Measurements from ENCODE around the gene COMMD10. TPM values are rescaled to one million over a fixed set of nuclear protein-coding genes. Genes with fewer than 3 reads are reported as not detected.
A peak's percentile ranks its signal among the peaks of the same experiment; 100 is the strongest.

Gene COMMD10
- total RNA-seq, 2 donors from 2014 or later = 17.7 to 19.1 TPM

GRCh38 chr5:116273448-116274242 lies 188.8 kb downstream of the COMMD10 start:
- H3K9me3 Mint-ChIP-seq = peaks cover 8% of the 10 kb centered on the region
- no peak for ATAC-seq (replicated peaks)
- no peaks in the 10 kb centered on the region for H3K27me3 Mint-ChIP-seq
- no peak overlapping the region for H3K4me3 Mint-ChIP-seq
- no peaks in the 10 kb centered on the region for H3K4me1 Mint-ChIP-seq
- no peak overlapping the region for H3K27ac Mint-ChIP-seq
- H3K36me3 Mint-ChIP-seq (ENCODE audit: low read depth) = peaks cover 6% of the 10 kb centered on the region

GRCh38 chr5:116274251-116274650 lies 189.4 kb downstream of the COMMD10 start:
- Mint-ChIP-seq H3K9me3 (peaks cover 8% of the 10 kb centered on the region), H3K4me1 (no peaks in the 10 kb centered on the region), H3K36me3 (ENCODE audit: low read depth) (peaks cover 6% of the 10 kb centered on the region), H3K27me3 (no peaks in the 10 kb centered on the region), H3K27ac (no peak overlapping the region), H3K4me3 (no peak overlapping the region)
- ATAC-seq (replicated peaks) = no peak

GRCh38 chr5:116275282-116275681 lies 190.5 kb downstream of the COMMD10 start:
- Mint-ChIP-seq H3K27ac (no peak overlapping the region), H3K4me3 (no peak overlapping the region), H3K4me1 (peaks cover under 1% of the 10 kb centered on the region), H3K9me3 (peaks cover 8% of the 10 kb centered on the region), H3K36me3 (ENCODE audit: low read depth) (peaks cover 6% of the 10 kb centered on the region), H3K27me3 (no peaks in the 10 kb centered on the region)
- no peak for ATAC-seq (replicated peaks)

GRCh38 chr5:116276952-116277351 lies 192.1 kb downstream of the COMMD10 start:
- Mint-ChIP-seq H3K36me3 (ENCODE audit: low read depth) (peaks cover 6% of the 10 kb centered on the region), H3K27me3 (no peaks in the 10 kb centered on the region), H3K9me3 (peaks cover 8% of the 10 kb centered on the region), H3K4me3 (no peak overlapping the region), H3K27ac (no peak overlapping the region), H3K4me1 (peaks cover 6% of the 10 kb centered on the region)
- ATAC-seq (replicated peaks) = no peak

- peaks cover 6% of the 10 kb centered on the region for H3K9me3 Mint-ChIP-seq
- H3K36me3 Mint-ChIP-seq (ENCODE audit: low read depth) = no peaks in the 10 kb centered on the region
- no peak for ATAC-seq (replicated peaks)
- H3K4me1 Mint-ChIP-seq = peaks cover 14% of the 10 kb centered on the region
- H3K4me3 Mint-ChIP-seq = no peak overlapping the region
- no peak overlapping the region for H3K27ac Mint-ChIP-seq
- H3K27me3 Mint-ChIP-seq = no peaks in the 10 kb centered on the region
These were observed 195.5 kb downstream of the COMMD10 start for GRCh38 chr5:116280149-116280803.

- H3K9me3 Mint-ChIP-seq = peaks cover 15% of the 10 kb centered on the region
- peaks cover 3% of the 10 kb centered on the region for H3K36me3 Mint-ChIP-seq (ENCODE audit: low read depth)
These were observed 196.5 kb downstream of the COMMD10 start for GRCh38 chr5:116281309-116281708.

GRCh38 chr5:116288524-116288923 lies 203.7 kb downstream of the COMMD10 start:
- Mint-ChIP-seq H3K27ac (no peak overlapping the region), H3K9me3 (peaks cover 27% of the 10 kb centered on the region), H3K36me3 (ENCODE audit: low read depth) (peaks cover 44% of the 10 kb centered on the region), H3K4me1 (no peaks in the 10 kb centered on the region), H3K27me3 (no peaks in the 10 kb centered on the region), H3K4me3 (no peak overlapping the region)
- ATAC-seq (replicated peaks) = no peak

More at GRCh38 chr5:116281309-116281708, 196.5 kb downstream of the COMMD10 start:
- Mint-ChIP-seq H3K4me1 (peaks cover 14% of the 10 kb centered on the region), H3K4me3 (peak overlapping the region; percentile 17), H3K27ac (no peak overlapping the region), H3K27me3 (no peaks in the 10 kb centered on the region)
- no peak for ATAC-seq (replicated peaks)

- Mint-ChIP-seq H3K4me3 (no peak overlapping the region), H3K4me1 (no peaks in the 10 kb centered on the region), H3K9me3 (peaks cover 27% of the 10 kb centered on the region), H3K27me3 (no peaks in the 10 kb centered on the region), H3K27ac (no peak overlapping the region), H3K36me3 (ENCODE audit: low read depth) (peaks cover 50% of the 10 kb centered on the region)
- ATAC-seq (replicated peaks) = no peak
These were observed 204.5 kb downstream of the COMMD10 start for GRCh38 chr5:116289276-116289675.

GRCh38 chr5:116291271-116291670 lies 206.4 kb downstream of the COMMD10 start:
- H3K4me3 Mint-ChIP-seq = no peak overlapping the region
- H3K36me3 Mint-ChIP-seq (ENCODE audit: low read depth) = peaks cover 52% of the 10 kb centered on the region
- no peaks in the 10 kb centered on the region for H3K27me3 Mint-ChIP-seq
- H3K4me1 Mint-ChIP-seq = no peaks in the 10 kb centered on the region
- H3K9me3 Mint-ChIP-seq = peaks cover 18% of the 10 kb centered on the region
- ATAC-seq (replicated peaks) = no peak
- H3K27ac Mint-ChIP-seq = no peak overlapping the region

GRCh38 chr5:116292321-116292720 lies 207.5 kb downstream of the COMMD10 start:
- Mint-ChIP-seq H3K36me3 (ENCODE audit: low read depth) (peaks cover 58% of the 10 kb centered on the region), H3K27ac (no peak overlapping the region), H3K4me1 (no peaks in the 10 kb centered on the region), H3K27me3 (no peaks in the 10 kb centered on the region), H3K4me3 (no peak overlapping the region), H3K9me3 (peaks cover 19% of the 10 kb centered on the region)
- ATAC-seq (replicated peaks) = no peak

GRCh38 chr5:116296335-116297072 lies 211.7 kb downstream of the COMMD10 start:
- Mint-ChIP-seq H3K9me3 (peaks cover 11% of the 10 kb centered on the region), H3K4me3 (no peak overlapping the region), H3K36me3 (ENCODE audit: low read depth) (peaks cover 75% of the 10 kb centered on the region), H3K27ac (no peak overlapping the region), H3K4me1 (no peaks in the 10 kb centered on the region), H3K27me3 (no peaks in the 10 kb centered on the region)
- no peak for ATAC-seq (replicated peaks)

- Mint-ChIP-seq H3K27ac (no peak overlapping the region), H3K36me3 (ENCODE audit: low read depth) (peaks cover 76% of the 10 kb centered on the region), H3K27me3 (no peaks in the 10 kb centered on the region), H3K4me3 (no peak overlapping the region), H3K9me3 (peaks cover 14% of the 10 kb centered on the region), H3K4me1 (no peaks in the 10 kb centered on the region)
- no peak for ATAC-seq (replicated peaks)
These were observed 212.5 kb downstream of the COMMD10 start for GRCh38 chr5:116297296-116297814.

GRCh38 chr5:116299746-116300640 lies 215.2 kb downstream of the COMMD10 start:
- no peak overlapping the region for H3K4me3 Mint-ChIP-seq
- H3K9me3 Mint-ChIP-seq = peaks cover 31% of the 10 kb centered on the region

GRCh38 chr5:116301110-116301509 lies 216.3 kb downstream of the COMMD10 start:
- H3K36me3 Mint-ChIP-seq (ENCODE audit: low read depth) = peaks cover 92% of the 10 kb centered on the region
- H3K9me3 Mint-ChIP-seq = peaks cover 36% of the 10 kb centered on the region
- no peaks in the 10 kb centered on the region for H3K4me1 Mint-ChIP-seq
- no peak for ATAC-seq (replicated peaks)
- no peak overlapping the region for H3K4me3 Mint-ChIP-seq
- no peaks in the 10 kb centered on the region for H3K27me3 Mint-ChIP-seq
- no peak overlapping the region for H3K27ac Mint-ChIP-seq

More at GRCh38 chr5:116299746-116300640, 215.2 kb downstream of the COMMD10 start:
- no peaks in the 10 kb centered on the region for H3K27me3 Mint-ChIP-seq
- peaks cover 85% of the 10 kb centered on the region for H3K36me3 Mint-ChIP-seq (ENCODE audit: low read depth)
- no peak overlapping the region for H3K27ac Mint-ChIP-seq
- ATAC-seq (replicated peaks) = no peak
- no peaks in the 10 kb centered on the region for H3K4me1 Mint-ChIP-seq

All from activated T-helper 17 cell treated with anti-CD3 and anti-CD28 coated beads, Interleukin-2, amount 50 U/mL, for 72 hours (primary cell).